SK-N-SH (cell line): ENCODE data around the gene RCAN3.

ENCODE experiments used
- CTCF ChIP-seq: fragments of 200-600 bp; sonication (generic); IDR thresholded peaks from 2 replicates; pipeline ENCODE4 v1.6.1; 2017; ENCODE audit warnings: antibody characterized with exemption, mild to moderate bottlenecking, moderate library complexity
- ELF1 ChIP-seq: IDR thresholded peaks from 2 replicates; pipeline ENCODE4 v1.4.0; 2012
- EZH2phosphoT487 ChIP-seq: fragments of 200-600 bp; sonication (generic); IDR thresholded peaks from 2 replicates; pipeline ENCODE4 v1.6.1; 2017; ENCODE audit warnings: low read depth, mixed run types, mild to moderate bottlenecking, antibody characterized with exemption, moderate library complexity, borderline replicate concordance
- JUND ChIP-seq: IDR thresholded peaks from 2 replicates; pipeline ENCODE4 v1.4.0; 2012
- POLR2AphosphoS5 ChIP-seq: IDR thresholded peaks from 2 replicates; pipeline ENCODE4 v1.6.1; 2012; ENCODE audit warnings: low read depth, low read length
- RAD21 ChIP-seq: IDR thresholded peaks from 2 replicates; pipeline ENCODE4 v1.6.1; 2012; ENCODE audit warnings: mild to moderate bottlenecking, low read length
- RCOR1 ChIP-seq: fragments of 150-350 bp; IDR thresholded peaks from 2 replicates; pipeline ENCODE4 v1.6.1; 2017; ENCODE audit warnings: antibody characterized with exemption, low read length
- TAF1 ChIP-seq: IDR thresholded peaks from 2 replicates; pipeline ENCODE4 v1.6.1; 2012; ENCODE audit warnings: low read depth, mild to moderate bottlenecking, low read length, moderate library complexity, borderline replicate concordance

GRCh38 chr1:24484199-24484598 is 18.4 kb upstream of the RCAN3 start:
- TF ChIP-seq ELF1 (no peak), EZH2phosphoT487 (no peak), JUND (no peak), RCOR1 (no peak), POLR2AphosphoS5 (no peak), CTCF (no peak), TAF1 (no peak), RAD21 (no peak)
